K562 (cell line): Measurements from ENCODE around the gene WBP1L. TPM values are rescaled to one million over a fixed set of nuclear protein-coding genes. Genes with fewer than 3 reads are reported as not detected.

ENCODE experiments used
- ATAC-seq: fragments of 200-7000 bp; cut with Tn5 transposase; 3 replicates; pipeline ENCODE4 v1.9.1; 2020; ENCODE audit warnings: moderate library complexity
- BruUV-seq: library from RNA; stranded (reverse); fragments of 400-500 nt; replicated peaks from 2 replicates; lab custom pipeline; 2021; lab: Mats Ljungman, UMichigan
- CTCF ChIA-PET: fragments of 300-600 bp; formaldehyde crosslinking; extraction: SDS; loops from one replicate; lab custom pipeline; 2021; ENCODE audit warnings: low intra/inter-chr PET ratio; lab: Yijun Ruan, JAX
- POLR2A ChIA-PET: fragments of 300-600, 350-650 bp; sonication (Branson Sonifier 250); formaldehyde crosslinking; extraction: SDS; loops from one replicate; lab custom pipeline; 2021; ENCODE audit warnings: antibody characterized with exemption, inconsistent platforms; lab: Yijun Ruan, JAX
- DNase-seq, 4 experiments: peaks; one replicate each; pipeline versions ENCODE4 v3.0.0 to v3.0.0-alpha.2; 2011 to 2018; ENCODE audit warnings: low spot score in 3 of 4, mixed read lengths in 3 of 4; ENCODE audit errors: extremely low read depth in 1 of 4
- FAIRE-seq: peaks from 2 replicates; lab custom pipeline; 2011; peaks lifted over from hg19 to GRCh38; lab: Jason Lieb, UNC
- H2AFZ ChIP-seq: 2 replicates; pipeline ENCODE4 v1.6.0; 2011; ENCODE audit warnings: low read depth, low read length, control low read depth, inconsistent platforms
- H3K27ac ChIP-seq: fragments of 200-600 bp; 3 replicates; pipeline ENCODE4 v1.8.0; 2011; ENCODE audit warnings: low read depth, mild to moderate bottlenecking, control low read depth, inconsistent platforms, low read length, moderate library complexity, mixed read lengths; ENCODE audit errors: extremely low read depth
- H3K27me3 ChIP-seq, 2 experiments: fragments of 300-600 bp in 1 of 2; 2 replicates in 1 of 2; 3 replicates in 1 of 2; pipeline versions ENCODE4 v1.6.0 to v1.8.0; 2011; ENCODE audit warnings: inconsistent platforms in 2 of 2, low read length in 2 of 2, mild to moderate bottlenecking in 1 of 2, mixed read lengths in 1 of 2, moderate library complexity in 1 of 2; ENCODE audit not compliant: control insufficient read depth in 2 of 2, insufficient read depth in 2 of 2
- H3K36me3 ChIP-seq: fragments of 300-600 bp; 3 replicates; pipeline ENCODE4 v1.8.0; 2011; ENCODE audit warnings: mild to moderate bottlenecking, low read length, inconsistent platforms; ENCODE audit not compliant: control insufficient read depth, insufficient read depth
- H3K4me1 ChIP-seq, 2 experiments: fragments of 200-600 bp in 1 of 2; replicated peaks in 1 of 2; 2 replicates in 1 of 2; 3 replicates in 1 of 2; pipeline versions ENCODE4 v1.5.1 to v1.8.0; 2011; ENCODE audit warnings: inconsistent platforms in 2 of 2, low read length in 2 of 2, mild to moderate bottlenecking in 1 of 2, mixed read lengths in 1 of 2, moderate library complexity in 1 of 2; ENCODE audit not compliant: control insufficient read depth in 2 of 2, insufficient read depth in 2 of 2
- H3K4me2 ChIP-seq: 2 replicates; pipeline ENCODE4 v1.6.1; 2011; ENCODE audit warnings: low read length, control low read depth, inconsistent platforms, mixed read lengths; ENCODE audit not compliant: insufficient read depth
- H3K4me3 ChIP-seq: fragments of 200-600 bp; sonication (generic), shearing (Covaris generic); 2 replicates; pipeline ENCODE4 v1.5.1; 2016; ENCODE audit warnings: control low read depth, inconsistent platforms
- H3K79me2 ChIP-seq: fragments of 200-600 bp; 3 replicates; pipeline ENCODE4 v1.8.0; 2011; ENCODE audit warnings: low read length, inconsistent platforms; ENCODE audit not compliant: control insufficient read depth, insufficient read depth
- H3K9ac ChIP-seq, 2 experiments: 2 replicates each; pipeline versions ENCODE4 v1.6.0 to v1.6.1; 2011; ENCODE audit warnings: low read depth in 2 of 2, low read length in 2 of 2, control low read depth in 1 of 2, inconsistent platforms in 1 of 2, mild to moderate bottlenecking in 1 of 2, mixed read lengths in 1 of 2; ENCODE audit not compliant: insufficient read depth in 1 of 2
- H3K9me1 ChIP-seq: one replicate; pipeline ENCODE4 v1.6.0; 2011; ENCODE audit warnings: inconsistent platforms, mild to moderate bottlenecking, low read length, moderate library complexity; ENCODE audit not compliant: control insufficient read depth, insufficient read depth
- H3K9me3 ChIP-seq: replicated peaks from 2 replicates; pipeline ENCODE4 v1.5.1; 2011; ENCODE audit warnings: low read depth, low read length, inconsistent platforms; ENCODE audit not compliant: control insufficient read depth, insufficient read depth
- H4K20me1 ChIP-seq: replicated peaks from 2 replicates; pipeline ENCODE4 v1.6.1; 2011; ENCODE audit warnings: low read length, inconsistent platforms, mixed read lengths; ENCODE audit not compliant: control insufficient read depth, insufficient read depth
- CBFA2T3 ChIP-seq: fragments of 450-650 bp; IDR thresholded peaks from 2 replicates; pipeline ENCODE4 v1.6.1; 2017
- CTBP1 ChIP-seq: fragments of 450-650 bp; IDR thresholded peaks from 2 replicates; pipeline ENCODE4 v1.6.1; 2016; ENCODE audit warnings: borderline replicate concordance
- DACH1 ChIP-seq: fragments of 450-650 bp; IDR thresholded peaks from 2 replicates; pipeline ENCODE4 v1.6.1; 2018; ENCODE audit not compliant: partially characterized antibody
- ETV6 ChIP-seq, 3 experiments: fragments of 150-350 bp in 1 of 3; sonication (generic) in 1 of 3; formaldehyde crosslinking in 1 of 3; IDR thresholded peaks; 2 replicates each; pipeline versions ENCODE4 v1.6.1 to v1.8.0; 2014 to 2022; ENCODE audit warnings: borderline replicate concordance in 2 of 3, low read depth in 2 of 3, antibody characterized with exemption in 1 of 3, low read length in 1 of 3, mild to moderate bottlenecking in 1 of 3, missing genetic modification reagents in 1 of 3
- GATA2 ChIP-seq: sonication (generic); formaldehyde crosslinking; IDR thresholded peaks from 2 replicates; pipeline ENCODE4 v1.4.0; 2020; ENCODE audit warnings: mild to moderate bottlenecking, missing genetic modification reagents
- GMEB1 ChIP-seq: fragments of 250-450 bp; sonication (Bioruptor Pico); IDR thresholded peaks from 2 replicates; pipeline ENCODE4 v1.4.0; 2020; ENCODE audit warnings: mild to moderate bottlenecking
- GTF2E2 ChIP-seq: fragments of 200-800 bp; sonication (Bioruptor generic); IDR thresholded peaks from 2 replicates; pipeline ENCODE4 v1.6.1; 2016; ENCODE audit warnings: missing genetic modification characterization, missing compliant biosample characterization
- HMBOX1 ChIP-seq: sonication (generic); IDR thresholded peaks from 2 replicates; pipeline ENCODE4 v1.6.1; 2016
- HNRNPH1 ChIP-seq: fragments of 200-400 bp; formaldehyde crosslinking; optimal IDR thresholded peaks from 2 replicates; pipeline ENCODE3; 2017; ENCODE audit warnings: low read depth, mild to moderate bottlenecking, low read length, moderate library complexity
- KDM1A ChIP-seq, 2 experiments: fragments of 450-650 bp; IDR thresholded peaks; 2 replicates each; pipeline ENCODE4 v1.6.1; 2016; ENCODE audit warnings: mild to moderate bottlenecking in 2 of 2
- MEIS2 ChIP-seq: fragments of 450-650 bp; IDR thresholded peaks from 2 replicates; pipeline ENCODE4 v1.6.1; 2014; ENCODE audit warnings: mild to moderate bottlenecking; ENCODE audit not compliant: partially characterized antibody
- SMARCE1 ChIP-seq: fragments of 450-650 bp; IDR thresholded peaks from 2 replicates; pipeline ENCODE4 v1.7.1; 2016; ENCODE audit warnings: mild to moderate bottlenecking
- SOX6 ChIP-seq: fragments of 450-650 bp; IDR thresholded peaks from 2 replicates; pipeline ENCODE4 v1.6.1; 2014; ENCODE audit warnings: mild to moderate bottlenecking
- TAL1 ChIP-seq: fragments of 450-650 bp; IDR thresholded peaks from 2 replicates; pipeline ENCODE4 v1.6.1; 2016; ENCODE audit warnings: mild to moderate bottlenecking
- TBL1XR1 ChIP-seq, 2 experiments: IDR thresholded peaks; 2 replicates each; pipeline ENCODE4 v1.6.1; 2012; ENCODE audit warnings: improper control_type of control experiment in 2 of 2, low read length in 2 of 2, mild to moderate bottlenecking in 1 of 2
- ZFP1 ChIP-seq: fragments of 450-650 bp; formaldehyde crosslinking; IDR thresholded peaks from 2 replicates; pipeline ENCODE4 v1.4.0; 2020; ENCODE audit warnings: mild to moderate bottlenecking, mixed read lengths
- ZNF174 ChIP-seq: fragments of 250-450 bp; sonication (Bioruptor Pico); IDR thresholded peaks from 2 replicates; pipeline ENCODE4 v1.4.0; 2020; ENCODE audit warnings: mild to moderate bottlenecking
- ZNF23 ChIP-seq: fragments of 250-450 bp; sonication (Bioruptor Pico); IDR thresholded peaks from 2 replicates; pipeline ENCODE4 v1.4.0; 2020; ENCODE audit warnings: mild to moderate bottlenecking
- ZNF740 ChIP-seq, 3 experiments: fragments of 200-800 bp in 1 of 3; sonication (Bioruptor generic) in 1 of 3; sonication (generic) in 1 of 3; formaldehyde crosslinking in 1 of 3; IDR thresholded peaks; 2 replicates each; pipeline versions ENCODE4 v1.6.1 to v1.8.0; 2016 to 2022; ENCODE audit warnings: mild to moderate bottlenecking in 2 of 3, missing compliant biosample characterization in 2 of 3, missing genetic modification characterization in 2 of 3, missing genetic modification reagents in 1 of 3
- WGBS: fragments of 100-300 bp; shearing (Covaris generic); methylation state at CpG from one replicate; pipeline ENCODE4 v1.1.6; 2016; ENCODE audit warnings: low coverage, mixed read lengths; ENCODE audit not compliant: insufficient coverage; ENCODE audit errors: missing lambda C conversion rate; 5-methylcytosine and 5-hydroxymethylcytosine counted together
- in situ Hi-C: fragments of 300-500 bp; cut with MboI; formaldehyde crosslinking; loops from 4 replicates; pipeline ENCODE4 v1.15.0; 2018; ENCODE audit warnings: inconsistent platforms, mixed read lengths
- intact Hi-C: fragments of 100-400 bp; cut with micrococcal nuclease; formaldehyde crosslinking; loops from 2 replicates; pipeline ENCODE4 v1.14.2; 2022
- polyA plus RNA-seq, 8 experiments: library from polyadenylated mRNA; depleted of rRNA in 4 of 8; stranded (reverse) in 5 of 8; unstranded in 3 of 8; fragments of >200 nt; fragmentation: Nextera tagmentation in 2 of 8; fragmentation: Illumina TruSeq in 1 of 8; extraction: Ambion mirVana in 2 of 8; extraction: Trizol in 1 of 8; gene quantifications; 2 replicates each; pipeline versions ENCODE4 v1.2.1 to v1.2.3, GENCODE V29; 2011 to 2014; ENCODE audit warnings: inconsistent platforms in 1 of 8, missing spikeins in 1 of 8
- total RNA-seq, 7 experiments: library from RNA; depleted of rRNA in 6 of 7; stranded (reverse); fragments of >200 nt in 6 of 7; fragmentation: Illumina TruSeq in 2 of 7; extraction: Trizol in 2 of 7; gene quantifications; 2 replicates each; pipeline versions ENCODE4 v1.2.1 to v1.2.3, GENCODE V29; 2011 to 2021; ENCODE audit warnings: low replicate concordance in 1 of 7

WBP1L gene
- total and polyA plus RNA-seq, 9 of the 15 experiments (the other 6 are each of a cell fraction or from before 2014, with no cell fraction given) = 3.2 to 14.4 (median 11.3) TPM

- peak; percentile 46 for TF ChIP-seq MEIS2
- TF ChIP-seq TAL1 = peak; percentile 24; the same call in 1 of the 2 replicates
- TF ChIP-seq SMARCE1 = peak; percentile 37; the same call in 1 of the 2 replicates
- 0 out of 2 replicates have a peak, but pooled peaks have one; percentile 2 for TF ChIP-seq SOX6
- TF ChIP-seq HMBOX1 = peak; percentile 53
- TF ChIP-seq ETV6 (IDR thresholded peaks at IDR 0.05; ENCODE audit: borderline replicate concordance in 1 of 2, low read depth in 2 of 2, low read length in 1 of 2) = peak in 1 of 2 experiments; percentile 84; a peak in 2 of 4 replicates
- TF ChIP-seq ETV6 (CRISPR knock-in tag; IDR thresholded peaks at IDR 0.05; ENCODE audit: borderline replicate concordance) = no peak
- peak; percentile 16; the same call in 1 of the 2 replicates for TF ChIP-seq CBFA2T3
- TF ChIP-seq TBL1XR1 (IDR thresholded peaks at IDR 0.05; ENCODE audit: low read length in 2 of 2) = 0 out of 4 replicates have a peak, but pooled peaks of 1 of the 2 experiments have one; percentile 29
- TF ChIP-seq ZNF23 (CRISPR knock-in tag) = no peak
- TF ChIP-seq ZNF174 (CRISPR knock-in tag) = no peak
Measured at GRCh38 chr10:102738692-102739121, 5.0 kb upstream of the WBP1L start (continued).

GRCh38 chr10:102740229-102740628 is 3.5 kb upstream of the WBP1L start:
- Histone ChIP-seq H3K27me3 (no peaks in the 10 kb centered on the region), H3K9me3 (no peaks in the 10 kb centered on the region), H3K4me2 (no peak overlapping the region), H3K79me2 (peaks cover 15% of the 10 kb centered on the region), H3K9ac (no peak overlapping the region), H4K20me1 (no peaks in the 10 kb centered on the region), H3K36me3 (peaks cover 8% of the 10 kb centered on the region; the same call in 2 of the 3 replicates), H3K4me3 (no peak overlapping the region), H2AFZ (no peak overlapping the region), H3K9me1 (no peaks in the 10 kb centered on the region), H3K27ac (no peak overlapping the region), H3K4me1 (peaks cover 15 to 34% of the 10 kb centered on the region in 2 experiments)
- no peak for FAIRE-seq
- ATAC-seq = no peak
- BruUV-seq = no TSS peak
- DNase-seq = no peak
- WGBS = 95% methylated on average over 2 of the region's 2 CpGs
- intact Hi-C loops = loop anchor here (5.0 kb wide), 3 partner anchors 37 to 162 kb away; no protein-coding TSS in a partner anchor
- POLR2A ChIA-PET = interaction anchor here (1.0 kb wide), 1 partner anchor 15 kb away, joined by 3 read pairs; no protein-coding TSS in a partner anchor
- CTCF ChIA-PET = no interaction called here
- in situ Hi-C loops = no loop called here
- no peak for TF ChIP-seq DACH1
- TF ChIP-seq HNRNPH1 = no peak
- no peak for TF ChIP-seq KDM1A (IDR thresholded peaks at IDR 0.05)
- TF ChIP-seq CTBP1 = no peak
- TF ChIP-seq ZFP1 (CRISPR knock-in tag) = no peak
- TF ChIP-seq GTF2E2 (tag) = no peak
- no peak for TF ChIP-seq GMEB1 (CRISPR knock-in tag)
- no peak for TF ChIP-seq ZNF740 (CRISPR knock-in tag; IDR thresholded peaks at IDR 0.05)
- no peak for TF ChIP-seq ZNF740 (tag; IDR thresholded peaks at IDR 0.05)
- no peak for TF ChIP-seq ZNF23 (CRISPR knock-in tag)
- no peak for TF ChIP-seq GATA2
